Mucosa of rectum (tissue), 2 donors: ENCODE results near the gene HAUS3.
"Not testable (repeated sequence)": the region's sequence is repeated elsewhere in the genome, so short reads cannot be mapped to it uniquely, and the experiment has no call there.

ENCODE experiments used
- H3K27ac ChIP-seq, 2 donors: one replicate each; pipeline ENCODE4 v1.7.0; 2013; ENCODE audit warnings: inconsistent platforms in 2 of 2, low read depth in 2 of 2, low read length in 2 of 2
- H3K27me3 ChIP-seq, 2 donors: one replicate each; pipeline ENCODE4 v1.7.0; 2013; ENCODE audit warnings: low read length in 2 of 2; ENCODE audit not compliant: control insufficient read depth in 2 of 2, insufficient read depth in 2 of 2
- H3K36me3 ChIP-seq, 2 donors: one replicate each; pipeline ENCODE4 v1.7.0; 2013; ENCODE audit warnings: low read length in 2 of 2; ENCODE audit not compliant: control insufficient read depth in 2 of 2, insufficient read depth in 2 of 2
- H3K4me1 ChIP-seq, 2 donors: one replicate each; pipeline ENCODE4 v1.7.0; 2013; ENCODE audit warnings: low read length in 2 of 2, mild to moderate bottlenecking in 1 of 2; ENCODE audit not compliant: control insufficient read depth in 2 of 2, insufficient read depth in 2 of 2
- H3K4me3 ChIP-seq, 2 donors: one replicate each; pipeline ENCODE4 v1.7.0; 2013; ENCODE audit warnings: low read length in 2 of 2
- H3K9ac ChIP-seq, 2 donors: one replicate each; pipeline ENCODE4 v1.7.0; 2013; ENCODE audit warnings: low read length in 2 of 2, low read depth in 1 of 2, mild to moderate bottlenecking in 1 of 2
- H3K9me3 ChIP-seq, 2 donors: one replicate each; pipeline ENCODE4 v1.7.0; 2013; ENCODE audit warnings: low read length in 2 of 2; ENCODE audit not compliant: control insufficient read depth in 2 of 2
- donor health status: healthy.
- donor health status: Normal muscosa, but diverticular disease.

Gene HAUS3

DNA sequence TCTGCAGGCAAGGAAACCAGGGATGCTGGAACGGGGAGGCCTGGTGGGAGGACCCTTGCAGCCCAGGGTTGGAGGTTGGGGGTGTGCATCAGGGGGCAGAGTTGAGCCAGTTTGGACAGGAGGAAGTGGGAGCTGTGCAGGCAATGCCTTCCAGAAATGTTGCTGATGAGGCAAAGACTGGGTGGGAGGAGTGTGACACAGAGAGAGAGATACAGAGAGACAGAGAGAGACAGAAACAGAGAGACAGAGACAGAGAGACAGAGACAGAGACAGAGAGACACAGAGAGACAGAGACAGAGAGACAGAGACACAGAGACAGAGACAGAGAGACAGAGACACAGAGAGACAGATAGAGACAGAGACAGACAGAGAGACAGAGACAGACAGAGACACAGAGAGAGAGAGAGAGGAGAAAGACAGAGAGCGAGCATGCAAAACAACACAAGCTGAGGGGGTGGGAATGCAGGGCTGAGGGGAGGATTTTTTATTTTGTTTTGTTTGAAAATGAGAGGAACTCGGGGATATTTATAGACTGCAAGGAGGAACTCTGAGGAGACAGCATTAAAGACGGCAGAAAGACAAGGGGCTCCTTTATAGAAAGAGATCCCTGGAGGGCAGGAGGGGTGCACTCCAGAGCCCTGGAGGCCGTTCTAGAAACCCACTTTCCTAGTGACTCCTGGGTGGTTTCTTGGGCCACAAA is 1.9 kb upstream of the HAUS3 start:
- H3K4me1 ChIP-seq = peaks cover 22 to 33% of the 10 kb centered on the region in 2 donors
- peaks cover 0 to 1% of the 10 kb centered on the region in 2 donors for H3K36me3 ChIP-seq
- no peak overlapping the region for H3K27ac ChIP-seq
- H3K27me3 ChIP-seq = no peaks in the 10 kb centered on the region
- no peak overlapping the region for H3K4me3 ChIP-seq
- no peak overlapping the region for H3K9ac ChIP-seq
- no peaks in the 10 kb centered on the region for H3K9me3 ChIP-seq

DNA sequence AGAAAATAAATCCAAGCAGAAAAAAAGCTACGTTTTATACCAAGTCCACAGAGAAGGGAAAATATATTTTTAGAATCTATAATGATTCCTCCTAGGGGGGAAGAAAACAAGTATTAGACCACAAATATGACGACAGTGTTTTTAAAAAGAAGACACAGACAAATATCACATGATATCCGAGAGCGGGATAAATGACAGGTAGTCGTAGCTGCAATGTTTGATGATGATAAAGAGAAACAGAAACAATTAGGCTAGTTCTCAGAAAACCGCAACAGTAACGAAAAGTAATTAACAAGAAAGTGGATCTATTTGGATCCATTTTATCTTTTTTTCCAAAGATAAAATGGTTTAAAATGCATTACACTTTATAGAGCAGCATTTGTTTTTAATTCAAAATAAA is 918 bp downstream of the HAUS3 start:
- Histone ChIP-seq H3K9ac (peak overlapping the region; percentile 78 to 89), H3K9me3 (no peaks in the 10 kb centered on the region), H3K36me3 (peaks cover 0 to 6% of the 10 kb centered on the region in 2 donors), H3K27me3 (no peaks in the 10 kb centered on the region), H3K4me1 (peaks cover 24 to 33% of the 10 kb centered on the region in 2 donors), H3K4me3 (peak overlapping the region; percentile 91), H3K27ac (peak overlapping the region; percentile 73 to 86)

DNA sequence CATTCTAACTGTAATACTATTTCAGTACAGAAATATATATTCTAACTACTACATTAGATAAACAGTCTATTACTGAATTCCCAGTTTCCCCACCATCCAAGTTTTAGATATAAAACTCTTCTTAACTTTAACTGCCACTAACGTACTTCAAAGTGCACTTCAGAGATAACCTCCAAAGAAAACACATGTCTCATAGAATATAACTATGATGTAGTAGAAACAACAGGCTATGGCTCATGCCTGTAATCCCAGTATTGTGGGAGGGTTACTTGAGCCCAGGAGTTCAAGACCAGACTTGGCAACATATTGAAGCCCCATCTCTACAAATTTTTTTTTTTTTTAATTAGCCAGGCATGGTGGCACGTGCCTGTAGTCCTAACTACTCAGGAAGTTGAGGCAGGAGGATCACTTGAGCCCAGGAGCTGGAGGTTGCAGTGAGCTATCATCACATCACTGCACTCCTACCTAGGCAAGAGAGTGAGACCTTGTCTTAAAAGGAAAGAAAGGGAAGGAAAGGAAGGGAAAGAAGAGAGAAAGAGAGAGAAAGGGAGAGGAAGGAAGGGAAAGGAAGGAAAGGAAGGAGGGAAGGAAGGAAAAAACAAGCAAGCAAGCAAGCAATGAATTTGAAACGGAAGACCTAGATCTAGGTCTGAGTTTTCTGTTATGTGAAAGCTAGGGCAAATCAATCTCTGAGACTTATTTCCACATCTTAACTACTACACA is 4.8 kb downstream of the HAUS3 start:
- Histone ChIP-seq H3K9me3 (no peaks in the 10 kb centered on the region), H3K36me3 (peaks cover 11 to 19% of the 10 kb centered on the region in 2 donors), H3K4me1 (peaks cover 15 to 19% of the 10 kb centered on the region in 2 donors), H3K9ac (no peak overlapping the region), H3K4me3 (no peak overlapping the region), H3K27me3 (no peaks in the 10 kb centered on the region), H3K27ac (no peak overlapping the region)

DNA sequence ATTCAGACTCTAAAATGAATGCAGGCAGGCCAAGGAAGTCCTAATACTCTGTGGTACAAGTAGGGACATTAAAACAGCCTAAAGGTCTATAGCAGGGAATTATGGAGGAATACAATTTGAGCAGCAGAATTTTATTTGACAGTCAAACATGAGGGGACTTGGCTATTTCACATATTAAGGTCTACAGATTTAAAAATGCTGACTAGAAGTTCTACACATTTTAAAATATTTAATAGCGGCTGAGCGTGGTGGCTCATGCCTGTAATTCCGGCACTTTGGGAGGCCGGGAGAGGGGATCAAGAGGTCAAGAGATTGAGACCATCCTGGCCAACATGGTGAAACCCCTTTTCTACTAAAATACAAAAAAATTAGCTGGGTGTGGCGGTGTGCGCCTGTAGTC is 10.8 kb downstream of the HAUS3 start:
- H3K36me3 ChIP-seq = peaks cover 11 to 16% of the 10 kb centered on the region in 2 donors
- no peak overlapping the region for H3K4me3 ChIP-seq
- no peaks in the 10 kb centered on the region for H3K4me1 ChIP-seq
- no peaks in the 10 kb centered on the region for H3K27me3 ChIP-seq
- no peak overlapping the region for H3K27ac ChIP-seq
- no peaks in the 10 kb centered on the region for H3K9me3 ChIP-seq
- H3K9ac ChIP-seq = no peak overlapping the region

DNA sequence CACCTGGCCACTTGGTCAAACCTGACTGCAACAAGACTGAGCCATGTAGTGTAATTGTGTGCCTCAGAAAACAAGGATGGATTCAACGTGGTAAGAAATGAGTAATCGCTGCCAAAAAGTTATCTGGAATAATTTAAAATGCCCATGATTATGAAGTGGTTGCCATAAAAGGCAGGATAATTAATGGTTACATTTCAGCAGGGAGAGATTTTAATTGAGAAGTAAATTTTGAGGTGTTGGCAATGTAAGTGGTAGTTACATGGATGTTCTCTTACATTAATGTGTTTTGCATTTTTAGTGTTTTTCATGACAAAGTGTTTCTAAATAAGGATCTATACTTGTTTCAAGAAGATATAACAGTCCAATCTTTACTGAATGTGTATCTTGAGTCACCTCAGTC is 15.7 kb downstream of the HAUS3 start:
- H3K9me3 ChIP-seq = no peaks in the 10 kb centered on the region
- no peak overlapping the region for H3K4me3 ChIP-seq
- no peak overlapping the region for H3K9ac ChIP-seq
- H3K27ac ChIP-seq = no peak overlapping the region
- H3K4me1 ChIP-seq = no peaks in the 10 kb centered on the region
- H3K36me3 ChIP-seq = peaks cover 2 to 8% of the 10 kb centered on the region in 2 donors
- H3K27me3 ChIP-seq = no peaks in the 10 kb centered on the region

DNA sequence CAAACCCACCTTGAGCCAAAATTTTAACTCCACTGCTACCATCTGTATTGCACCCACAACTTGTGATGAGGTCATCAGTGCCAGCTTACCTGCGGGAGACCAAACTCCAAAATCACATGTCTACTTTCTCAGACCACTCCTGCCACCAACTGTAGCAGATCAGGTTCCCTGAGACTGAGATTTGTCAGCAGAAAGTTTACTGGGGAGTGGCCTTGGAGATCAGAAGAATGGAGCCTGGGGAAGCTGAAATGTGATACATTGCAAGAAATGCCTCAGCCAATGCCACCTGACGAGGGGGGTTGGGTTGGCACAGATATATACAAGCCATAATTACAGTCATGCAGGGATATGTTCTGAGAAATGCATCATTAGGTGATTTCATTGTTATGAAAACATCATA is 19.1 kb downstream of the HAUS3 start:
- Histone ChIP-seq H3K27me3 (no peaks in the 10 kb centered on the region), H3K27ac (no peak overlapping the region), H3K36me3 (peaks cover 2 to 8% of the 10 kb centered on the region in 2 donors), H3K9ac (no peak overlapping the region), H3K9me3 (no peaks in the 10 kb centered on the region), H3K4me1 (no peaks in the 10 kb centered on the region), H3K4me3 (no peak overlapping the region)

DNA sequence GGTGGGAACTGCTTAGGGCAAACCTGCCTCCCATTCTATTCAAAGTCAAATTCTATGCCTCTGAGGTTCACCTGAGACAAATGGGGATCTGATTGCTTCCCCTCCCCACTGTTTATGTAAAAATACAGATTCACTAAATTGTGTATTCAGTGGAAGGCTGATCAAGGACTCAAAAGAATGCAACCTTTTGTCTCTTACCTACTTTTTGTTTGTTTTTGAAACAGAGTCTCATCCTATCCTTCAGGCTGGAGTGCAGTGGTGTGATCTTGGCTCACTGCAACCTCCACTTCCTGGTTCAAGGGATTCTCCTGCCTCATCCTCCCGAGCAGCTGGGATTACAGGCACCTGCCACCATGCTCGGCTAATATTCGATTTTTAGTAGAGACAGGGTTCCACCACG is 20.5 kb downstream of the HAUS3 start:
- not testable (repeated sequence) for H3K4me1 ChIP-seq, H3K27ac ChIP-seq, H3K9me3 ChIP-seq, H3K27me3 ChIP-seq, H3K4me3 ChIP-seq, H3K36me3 ChIP-seq, H3K9ac ChIP-seq

DNA sequence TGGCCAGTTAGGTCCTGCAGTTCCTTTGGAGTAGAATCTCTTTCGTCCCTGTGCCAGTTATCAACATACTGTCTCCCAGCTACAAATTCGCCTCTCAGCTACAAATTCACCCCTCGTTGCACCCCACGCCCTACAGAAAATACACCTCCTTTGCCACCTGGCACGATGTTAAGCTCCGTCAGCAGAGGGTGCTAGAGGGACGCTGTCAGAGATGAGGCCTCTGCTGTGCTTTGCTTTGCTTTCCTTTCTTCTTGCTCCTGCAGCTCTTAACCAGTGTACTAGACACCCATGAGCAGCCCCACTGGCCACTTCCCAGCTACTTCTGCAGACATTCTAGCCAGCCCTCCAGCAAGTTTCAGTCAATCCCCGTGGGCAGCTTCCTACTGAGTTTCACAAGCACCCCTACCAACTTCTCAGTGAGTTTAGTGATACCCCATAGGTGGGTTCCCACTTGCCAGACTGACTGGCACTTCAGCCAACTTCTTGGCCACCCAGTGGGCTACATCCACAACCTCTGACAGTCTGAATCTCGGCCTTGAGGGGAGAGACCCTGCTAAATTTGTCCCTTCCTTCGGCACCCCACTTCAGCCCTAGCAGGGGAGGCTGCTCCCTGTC is 21.8 kb downstream of the HAUS3 start:
- no peak overlapping the region for H3K4me3 ChIP-seq
- H3K27ac ChIP-seq = no peak overlapping the region
- H3K27me3 ChIP-seq = no peaks in the 10 kb centered on the region
- H3K36me3 ChIP-seq = peaks cover 0 to 8% of the 10 kb centered on the region in 2 donors
- no peaks in the 10 kb centered on the region for H3K4me1 ChIP-seq
- H3K9me3 ChIP-seq = no peaks in the 10 kb centered on the region
- no peak overlapping the region for H3K9ac ChIP-seq

DNA sequence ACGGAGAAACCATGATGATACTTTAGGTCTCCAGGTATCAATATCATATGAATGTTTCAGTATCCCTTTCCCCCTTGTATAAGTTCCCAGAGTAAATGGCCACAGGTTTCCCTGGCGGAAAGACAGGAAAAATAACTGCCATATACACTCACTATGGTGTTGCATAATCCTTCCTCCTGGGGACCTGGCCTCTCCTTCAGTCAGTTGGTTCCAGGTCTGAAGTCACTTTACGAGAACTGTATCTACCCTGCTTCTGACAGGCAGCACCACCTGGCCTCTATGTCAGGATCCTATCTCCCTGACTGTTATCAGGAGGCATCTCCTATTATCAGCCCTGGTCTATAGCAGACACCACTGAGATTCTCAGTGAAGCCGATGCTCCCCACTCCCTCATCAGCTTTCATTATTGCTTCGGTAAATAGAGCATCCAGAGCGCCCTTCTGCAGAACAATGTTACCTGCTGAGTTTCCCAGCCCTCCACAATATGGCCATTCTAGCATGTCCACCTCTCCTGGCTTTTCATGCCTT is 22.6 kb downstream of the HAUS3 start:
- Histone ChIP-seq H3K4me1 (no peaks in the 10 kb centered on the region), H3K27ac (no peak overlapping the region), H3K9me3 (no peaks in the 10 kb centered on the region), H3K27me3 (no peaks in the 10 kb centered on the region), H3K9ac (no peak overlapping the region), H3K4me3 (no peak overlapping the region), H3K36me3 (peaks cover 0 to 8% of the 10 kb centered on the region in 2 donors)

DNA sequence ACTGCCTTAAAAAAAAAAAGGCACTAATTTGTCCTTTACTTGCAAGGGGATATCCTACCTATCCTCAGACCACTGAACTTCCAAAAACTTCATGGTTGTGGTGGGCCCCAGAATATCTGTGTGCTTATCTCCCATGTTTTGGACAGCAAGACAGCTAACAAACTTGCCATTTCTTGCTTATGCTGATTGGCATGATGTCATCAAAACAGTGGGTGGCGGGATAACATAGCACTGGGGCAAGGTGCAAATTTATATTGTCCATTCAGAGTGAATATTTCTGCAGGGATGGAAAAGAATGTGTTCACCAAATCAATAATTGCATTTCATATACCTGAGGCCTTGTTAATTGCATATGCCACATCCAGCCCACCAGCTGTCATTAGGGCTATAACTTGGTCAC is 23.5 kb downstream of the HAUS3 start:
- no peak overlapping the region for H3K4me3 ChIP-seq
- H3K4me1 ChIP-seq = no peaks in the 10 kb centered on the region
- no peaks in the 10 kb centered on the region for H3K9me3 ChIP-seq
- no peaks in the 10 kb centered on the region for H3K27me3 ChIP-seq
- H3K9ac ChIP-seq = no peak overlapping the region
- H3K27ac ChIP-seq = no peak overlapping the region
- peaks cover 0 to 6% of the 10 kb centered on the region in 2 donors for H3K36me3 ChIP-seq
